Measurements from ENCODE around the gene ALDH1A1.

ALDH1A1 gene

DNA sequence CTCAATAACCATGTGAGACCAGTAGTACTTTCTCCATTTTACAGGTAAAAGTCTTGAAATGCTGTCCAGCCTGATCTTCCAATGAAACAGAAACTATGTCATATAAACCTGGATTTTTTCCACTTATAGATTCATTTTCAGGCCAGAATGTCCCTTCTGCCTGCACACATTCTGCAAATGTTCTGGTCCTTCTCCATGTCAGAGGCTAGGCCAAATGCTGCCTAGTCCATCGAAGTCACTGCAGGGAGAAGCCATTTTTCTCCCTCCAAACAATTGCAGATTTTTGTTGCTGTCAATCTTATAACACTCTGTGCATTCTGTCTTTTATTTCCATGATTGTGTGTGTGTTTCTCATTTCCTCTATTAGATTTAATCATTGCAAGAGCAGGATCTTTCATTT, 59.4 kb downstream of the ALDH1A1 start:
- Histone ChIP-seq H3K36me3 (ENCODE audit: control insufficient read depth, insufficient read depth, low read length) (no peaks in the 10 kb centered on the region), H3K4me1 (ENCODE audit: control insufficient read depth, insufficient read depth, low read length) (no peaks in the 10 kb centered on the region), H3K4me3 (ENCODE audit: low read depth, low read length) (no peak overlapping the region), H3K27me3 (ENCODE audit: control insufficient read depth, insufficient read depth, low read length) (no peaks in the 10 kb centered on the region), H3K27ac (ENCODE audit: low read depth, low read length) (no peak overlapping the region), H3K9ac (ENCODE audit: low read length) (no peak overlapping the region), H3K9me3 (ENCODE audit: control insufficient read depth, insufficient read depth, low read depth, low read length) (no peaks in the 10 kb centered on the region)

DNA sequence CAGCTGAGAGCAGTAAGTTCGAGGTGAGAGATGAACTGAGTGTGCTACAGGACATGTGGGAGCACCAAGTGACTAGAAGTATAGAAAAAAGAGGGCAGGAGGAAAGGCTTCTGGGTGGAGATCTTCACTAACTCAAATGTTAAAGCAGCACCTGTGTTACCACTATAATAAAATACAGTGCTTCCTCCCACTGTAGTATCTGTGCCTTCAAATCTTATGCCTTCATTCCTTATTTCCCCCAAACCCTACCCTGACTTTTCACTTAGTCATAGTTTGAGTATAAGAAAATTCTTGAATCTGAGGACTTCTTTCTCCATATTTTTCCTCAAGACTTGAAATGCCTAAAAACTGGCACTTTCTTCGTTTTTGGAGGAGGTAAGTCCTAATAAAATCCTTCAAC, 61.8 kb downstream of the ALDH1A1 start:
- Histone ChIP-seq H3K9me3 (ENCODE audit: control insufficient read depth, insufficient read depth, low read depth, low read length) (peaks cover 14% of the 10 kb centered on the region), H3K4me3 (ENCODE audit: low read depth, low read length) (no peak overlapping the region), H3K9ac (ENCODE audit: low read length) (no peak overlapping the region), H3K4me1 (ENCODE audit: control insufficient read depth, insufficient read depth, low read length) (no peaks in the 10 kb centered on the region), H3K27ac (ENCODE audit: low read depth, low read length) (no peak overlapping the region), H3K27me3 (ENCODE audit: control insufficient read depth, insufficient read depth, low read length) (no peaks in the 10 kb centered on the region), H3K36me3 (ENCODE audit: control insufficient read depth, insufficient read depth, low read length) (no peaks in the 10 kb centered on the region)

DNA sequence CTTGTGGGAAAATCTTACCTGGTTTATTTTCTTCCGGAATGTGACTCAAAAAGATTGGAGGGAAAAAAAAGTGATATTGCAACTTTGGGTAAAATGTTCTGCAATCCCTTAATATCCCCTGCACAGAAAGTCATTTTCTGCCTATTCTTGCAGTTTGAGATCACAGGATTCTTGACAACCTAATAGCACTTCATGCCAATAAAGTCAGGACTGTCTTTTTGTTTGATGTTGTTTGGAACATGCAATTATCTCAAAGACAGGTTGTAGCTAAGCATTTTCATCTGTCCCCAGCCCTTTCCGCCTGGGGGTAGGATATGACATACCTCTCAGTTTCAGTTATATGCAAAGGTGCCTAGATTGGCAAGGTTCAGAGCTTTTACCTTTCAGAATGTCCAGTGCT, 63.9 kb downstream of the ALDH1A1 start:
- Histone ChIP-seq H3K9me3 (ENCODE audit: control insufficient read depth, insufficient read depth, low read depth, low read length) (peaks cover 14% of the 10 kb centered on the region), H3K4me3 (ENCODE audit: low read depth, low read length) (no peak overlapping the region), H3K27ac (ENCODE audit: low read depth, low read length) (no peak overlapping the region), H3K36me3 (ENCODE audit: control insufficient read depth, insufficient read depth, low read length) (no peaks in the 10 kb centered on the region), H3K4me1 (ENCODE audit: control insufficient read depth, insufficient read depth, low read length) (no peaks in the 10 kb centered on the region), H3K9ac (ENCODE audit: low read length) (no peak overlapping the region), H3K27me3 (ENCODE audit: control insufficient read depth, insufficient read depth, low read length) (no peaks in the 10 kb centered on the region)

DNA sequence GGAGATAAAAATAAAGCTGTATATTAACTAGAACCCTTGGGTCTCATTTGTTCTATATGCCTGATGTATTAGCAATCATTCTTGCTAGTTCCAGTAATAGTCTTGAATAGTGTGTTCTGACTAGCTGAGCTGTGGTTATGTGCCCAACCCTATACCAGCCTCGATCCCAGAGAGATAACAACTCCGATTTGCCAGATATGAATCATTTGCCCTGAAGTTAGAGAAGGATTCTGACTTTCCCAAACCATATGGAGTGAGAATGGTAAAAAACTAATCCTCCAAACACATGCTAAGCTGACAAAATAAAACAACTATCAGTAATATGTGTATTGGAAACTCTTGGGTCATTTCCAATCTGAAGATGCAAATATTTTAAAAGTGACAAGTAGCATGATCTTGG, 64.8 kb downstream of the ALDH1A1 start:
- Histone ChIP-seq H3K4me1 (ENCODE audit: control insufficient read depth, insufficient read depth, low read length) (no peaks in the 10 kb centered on the region), H3K9ac (ENCODE audit: low read length) (no peak overlapping the region), H3K9me3 (ENCODE audit: control insufficient read depth, insufficient read depth, low read depth, low read length) (peaks cover 14% of the 10 kb centered on the region), H3K27ac (ENCODE audit: low read depth, low read length) (no peak overlapping the region), H3K36me3 (ENCODE audit: control insufficient read depth, insufficient read depth, low read length) (no peaks in the 10 kb centered on the region), H3K4me3 (ENCODE audit: low read depth, low read length) (no peak overlapping the region), H3K27me3 (ENCODE audit: control insufficient read depth, insufficient read depth, low read length) (no peaks in the 10 kb centered on the region)

DNA sequence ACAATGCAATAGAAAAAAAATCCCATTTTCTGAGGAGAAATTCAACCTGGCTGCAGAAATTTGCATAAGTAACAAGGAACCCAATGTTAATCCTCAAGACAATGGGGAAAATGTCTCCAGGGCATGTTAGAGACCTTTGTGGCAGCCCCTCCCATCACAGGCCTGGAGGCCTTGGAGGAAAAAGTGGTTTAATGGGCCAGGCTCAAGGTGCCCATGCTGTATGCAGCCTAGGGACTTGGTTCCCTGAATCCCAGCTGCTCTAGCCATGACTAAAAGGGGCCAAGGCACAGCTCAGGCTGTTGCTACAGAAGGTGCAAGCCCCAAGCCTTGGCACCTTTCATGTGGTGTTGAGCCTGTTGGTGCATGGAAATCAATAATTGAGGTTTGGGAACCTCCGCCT, 66.5 kb downstream of the ALDH1A1 start:
- Histone ChIP-seq H3K4me3 (ENCODE audit: low read depth, low read length) (no peak overlapping the region), H3K9me3 (ENCODE audit: control insufficient read depth, insufficient read depth, low read depth, low read length) (peaks cover 14% of the 10 kb centered on the region), H3K4me1 (ENCODE audit: control insufficient read depth, insufficient read depth, low read length) (no peaks in the 10 kb centered on the region), H3K36me3 (ENCODE audit: control insufficient read depth, insufficient read depth, low read length) (no peaks in the 10 kb centered on the region), H3K27ac (ENCODE audit: low read depth, low read length) (no peak overlapping the region), H3K27me3 (ENCODE audit: control insufficient read depth, insufficient read depth, low read length) (no peaks in the 10 kb centered on the region), H3K9ac (ENCODE audit: low read length) (no peak overlapping the region)

DNA sequence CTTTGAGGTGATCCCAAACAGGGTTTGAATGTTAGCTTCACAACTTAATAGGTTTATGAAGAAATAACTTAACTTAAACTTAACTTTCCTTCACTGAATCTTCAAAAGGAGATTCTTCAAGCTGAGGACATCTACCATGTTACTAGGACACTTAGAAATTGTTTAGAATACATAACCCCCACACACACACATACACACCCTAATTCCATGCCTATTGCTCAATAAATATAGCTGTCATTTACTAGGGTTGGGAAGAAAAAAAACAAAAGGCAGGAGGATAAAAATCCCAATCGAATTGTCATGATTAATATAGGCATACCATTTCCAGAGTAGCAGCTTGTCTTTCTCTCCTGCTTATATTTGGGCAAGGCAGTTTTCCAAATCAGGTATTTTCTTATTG, 68.3 kb downstream of the ALDH1A1 start:
- no peaks in the 10 kb centered on the region for H3K4me1 ChIP-seq (ENCODE audit: control insufficient read depth, insufficient read depth, low read length)
- H3K36me3 ChIP-seq (ENCODE audit: control insufficient read depth, insufficient read depth, low read length) = no peaks in the 10 kb centered on the region
- no peak overlapping the region for H3K9ac ChIP-seq (ENCODE audit: low read length)
- no peaks in the 10 kb centered on the region for H3K27me3 ChIP-seq (ENCODE audit: control insufficient read depth, insufficient read depth, low read length)
- H3K4me3 ChIP-seq (ENCODE audit: low read depth, low read length) = no peak overlapping the region
- H3K27ac ChIP-seq (ENCODE audit: low read depth, low read length) = no peak overlapping the region
- peaks cover 14% of the 10 kb centered on the region for H3K9me3 ChIP-seq (ENCODE audit: control insufficient read depth, insufficient read depth, low read depth, low read length)

DNA sequence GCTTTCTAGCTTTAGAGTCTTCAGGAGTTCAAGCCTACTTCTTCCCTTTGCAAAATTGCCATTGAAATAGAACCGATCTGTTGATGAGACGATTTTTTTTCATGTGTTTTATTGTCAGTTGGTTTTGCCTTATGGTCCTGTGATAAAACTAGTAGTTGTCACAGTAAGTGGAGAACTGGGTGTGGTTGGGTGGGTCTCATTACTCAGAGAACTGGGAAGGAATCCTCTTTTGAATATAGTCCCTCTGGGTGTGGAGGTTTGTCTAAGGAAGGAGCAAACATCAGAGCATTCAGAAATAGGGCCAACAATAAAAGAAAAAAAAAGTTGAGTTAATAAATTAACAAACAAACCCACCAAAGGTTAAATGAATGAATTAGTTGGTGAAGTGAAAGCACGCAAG, 69.0 kb downstream of the ALDH1A1 start:
- no peaks in the 10 kb centered on the region for H3K36me3 ChIP-seq (ENCODE audit: control insufficient read depth, insufficient read depth, low read length)

DNA sequence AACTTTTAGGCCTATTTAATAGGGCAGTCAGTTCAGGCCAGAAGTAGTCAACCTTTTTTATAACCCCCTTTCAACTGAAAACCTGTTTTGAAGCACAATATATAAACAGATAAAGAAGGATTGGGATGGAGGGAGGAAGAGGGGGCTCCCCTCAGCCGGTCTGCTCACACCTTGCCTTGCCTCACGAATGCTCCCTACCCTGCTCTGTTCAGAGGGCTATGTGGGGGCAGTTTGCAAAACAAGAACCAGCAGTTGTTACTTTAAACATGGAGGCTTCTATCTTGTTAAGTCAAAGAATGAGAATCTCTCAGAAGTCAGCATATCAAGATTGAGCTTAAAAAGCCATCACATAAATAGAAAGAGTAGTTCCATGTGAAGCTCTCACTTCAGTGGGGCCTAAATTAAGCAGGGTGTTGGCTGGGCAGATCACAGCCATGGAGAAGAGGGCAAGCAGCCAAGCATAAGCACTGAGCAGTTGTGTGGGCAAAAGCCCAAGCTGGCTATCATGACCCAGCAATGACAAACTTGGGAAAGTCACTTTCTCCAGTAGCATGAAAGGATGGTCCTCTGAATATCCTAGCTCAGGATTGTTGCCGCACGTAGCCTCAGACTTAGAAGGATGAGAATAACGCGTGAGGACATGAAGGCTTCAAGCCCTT, 70.6 kb downstream of the ALDH1A1 start:
- H3K4me3 ChIP-seq (ENCODE audit: low read depth, low read length) = no peak overlapping the region
- H3K4me1 ChIP-seq (ENCODE audit: control insufficient read depth, insufficient read depth, low read length) = no peaks in the 10 kb centered on the region
- H3K36me3 ChIP-seq (ENCODE audit: control insufficient read depth, insufficient read depth, low read length) = no peaks in the 10 kb centered on the region
- H3K9me3 ChIP-seq (ENCODE audit: control insufficient read depth, insufficient read depth, low read depth, low read length) = peaks cover 10% of the 10 kb centered on the region
- no peaks in the 10 kb centered on the region for H3K27me3 ChIP-seq (ENCODE audit: control insufficient read depth, insufficient read depth, low read length)
- H3K27ac ChIP-seq (ENCODE audit: low read depth, low read length) = no peak overlapping the region
- no peak overlapping the region for H3K9ac ChIP-seq (ENCODE audit: low read length)

More for the DNA sequence above, 69.0 kb downstream of the ALDH1A1 start:
- H3K9me3 ChIP-seq (ENCODE audit: control insufficient read depth, insufficient read depth, low read depth, low read length) = peaks cover 14% of the 10 kb centered on the region
- H3K4me1 ChIP-seq (ENCODE audit: control insufficient read depth, insufficient read depth, low read length) = no peaks in the 10 kb centered on the region
- no peak overlapping the region for H3K9ac ChIP-seq (ENCODE audit: low read length)
- H3K4me3 ChIP-seq (ENCODE audit: low read depth, low read length) = no peak overlapping the region
- no peaks in the 10 kb centered on the region for H3K27me3 ChIP-seq (ENCODE audit: control insufficient read depth, insufficient read depth, low read length)
- H3K27ac ChIP-seq (ENCODE audit: low read depth, low read length) = no peak overlapping the region

DNA sequence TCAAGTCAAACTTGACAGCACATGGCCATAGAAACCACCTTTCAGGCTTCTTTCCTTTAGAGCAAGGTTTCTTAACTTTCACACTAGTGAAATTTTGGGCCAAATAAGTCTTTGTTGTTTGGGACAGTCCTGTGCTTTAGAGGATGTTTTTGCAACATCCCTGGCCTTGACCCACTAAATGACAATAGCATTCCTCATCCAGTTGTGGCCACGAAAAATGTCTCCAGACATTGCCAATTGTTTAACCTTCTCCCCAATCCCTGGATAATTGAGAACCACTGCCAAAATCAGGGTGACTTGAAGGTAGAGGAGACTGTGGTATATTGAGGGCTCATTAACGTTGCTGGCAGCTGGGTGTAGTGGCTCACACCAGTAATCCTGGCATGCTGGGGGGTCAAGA, 72.0 kb downstream of the ALDH1A1 start:
- no peak overlapping the region for H3K9ac ChIP-seq (ENCODE audit: low read length)
- H3K27ac ChIP-seq (ENCODE audit: low read depth, low read length) = no peak overlapping the region
- no peaks in the 10 kb centered on the region for H3K27me3 ChIP-seq (ENCODE audit: control insufficient read depth, insufficient read depth, low read length)
- no peaks in the 10 kb centered on the region for H3K36me3 ChIP-seq (ENCODE audit: control insufficient read depth, insufficient read depth, low read length)
- H3K9me3 ChIP-seq (ENCODE audit: control insufficient read depth, insufficient read depth, low read depth, low read length) = no peaks in the 10 kb centered on the region
- H3K4me1 ChIP-seq (ENCODE audit: control insufficient read depth, insufficient read depth, low read length) = no peaks in the 10 kb centered on the region
- no peak overlapping the region for H3K4me3 ChIP-seq (ENCODE audit: low read depth, low read length)

DNA sequence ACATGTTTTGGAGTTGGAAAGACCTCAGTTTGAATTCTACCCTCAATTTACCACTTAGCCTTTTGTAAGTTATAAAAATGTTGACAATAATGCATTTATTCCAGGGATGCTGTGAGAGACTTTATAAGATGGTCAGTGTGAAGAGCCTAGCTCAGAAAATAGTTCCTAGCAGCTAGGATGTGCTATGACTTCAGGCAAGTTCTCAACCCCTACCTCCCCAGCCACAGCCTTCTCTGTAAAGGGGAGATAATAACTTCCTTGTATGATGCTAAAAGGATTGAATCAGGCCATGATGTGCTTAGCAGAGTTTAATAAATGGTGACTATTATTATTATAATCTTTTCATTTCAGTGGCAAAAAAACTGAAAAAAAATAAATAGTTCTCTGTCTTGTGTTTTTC, 77.6 kb downstream of the ALDH1A1 start:
- Histone ChIP-seq H3K4me1 (ENCODE audit: control insufficient read depth, insufficient read depth, low read length) (0 out of 2 replicates have a peak, but pooled peaks cover 3% of the 10 kb centered on the region), H3K9ac (ENCODE audit: low read length) (no peak overlapping the region), H3K36me3 (ENCODE audit: control insufficient read depth, insufficient read depth, low read length) (no peaks in the 10 kb centered on the region), H3K4me3 (ENCODE audit: low read depth, low read length) (no peak overlapping the region), H3K27ac (ENCODE audit: low read depth, low read length) (no peak overlapping the region), H3K27me3 (ENCODE audit: control insufficient read depth, insufficient read depth, low read length) (no peaks in the 10 kb centered on the region), H3K9me3 (ENCODE audit: control insufficient read depth, insufficient read depth, low read depth, low read length) (no peaks in the 10 kb centered on the region)

DNA sequence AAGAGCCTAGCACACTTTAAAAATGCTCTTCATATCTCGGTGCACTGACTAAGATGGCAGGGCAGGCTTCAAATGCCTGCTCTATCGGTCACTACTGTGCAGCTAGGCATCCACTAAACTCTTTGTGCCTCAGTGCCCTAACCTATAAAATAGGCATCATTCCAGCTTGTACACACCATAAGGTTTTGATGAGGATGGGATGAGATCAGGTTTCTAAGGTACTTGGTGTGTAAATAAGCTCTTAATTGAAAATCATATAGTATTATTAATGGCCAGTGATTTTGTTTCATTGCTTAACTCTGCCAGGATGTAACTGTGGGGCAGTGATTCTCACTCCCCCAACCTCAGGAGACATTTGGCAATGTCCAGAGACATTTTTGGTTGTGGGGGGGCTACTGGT, 78.5 kb downstream of the ALDH1A1 start:
- Histone ChIP-seq H3K9ac (ENCODE audit: low read length) (no peak overlapping the region), H3K36me3 (ENCODE audit: control insufficient read depth, insufficient read depth, low read length) (no peaks in the 10 kb centered on the region), H3K27me3 (ENCODE audit: control insufficient read depth, insufficient read depth, low read length) (no peaks in the 10 kb centered on the region), H3K27ac (ENCODE audit: low read depth, low read length) (no peak overlapping the region), H3K4me1 (ENCODE audit: control insufficient read depth, insufficient read depth, low read length) (0 out of 2 replicates have a peak, but pooled peaks cover 3% of the 10 kb centered on the region), H3K4me3 (ENCODE audit: low read depth, low read length) (no peak overlapping the region), H3K9me3 (ENCODE audit: control insufficient read depth, insufficient read depth, low read depth, low read length) (no peaks in the 10 kb centered on the region)

DNA sequence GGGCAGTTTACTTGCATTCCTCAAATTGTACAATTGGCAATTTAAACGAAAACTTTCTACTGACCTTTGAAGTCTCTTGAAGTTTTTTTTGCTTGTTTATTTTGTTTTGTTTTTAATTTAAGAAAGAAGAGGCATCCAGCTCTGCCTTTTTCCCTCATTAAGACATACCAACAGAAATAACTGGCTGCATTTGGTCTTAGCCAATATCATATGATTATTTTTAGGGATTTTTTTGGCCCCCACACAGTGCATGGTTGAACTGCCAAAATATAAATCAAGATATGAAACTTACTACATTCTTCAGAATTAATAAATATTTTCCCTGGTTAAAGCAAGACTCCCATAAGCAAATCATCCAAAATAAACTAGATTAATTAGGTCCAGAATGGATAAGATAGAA, 79.4 kb downstream of the ALDH1A1 start:
- H3K27ac ChIP-seq (ENCODE audit: low read depth, low read length) = no peak overlapping the region
- no peaks in the 10 kb centered on the region for H3K27me3 ChIP-seq (ENCODE audit: control insufficient read depth, insufficient read depth, low read length)
- no peak overlapping the region for H3K9ac ChIP-seq (ENCODE audit: low read length)
- H3K4me3 ChIP-seq (ENCODE audit: low read depth, low read length) = no peak overlapping the region
- no peaks in the 10 kb centered on the region for H3K9me3 ChIP-seq (ENCODE audit: control insufficient read depth, insufficient read depth, low read depth, low read length)
- H3K4me1 ChIP-seq (ENCODE audit: control insufficient read depth, insufficient read depth, low read length) = 0 out of 2 replicates have a peak, but pooled peaks cover 3% of the 10 kb centered on the region
- H3K36me3 ChIP-seq (ENCODE audit: control insufficient read depth, insufficient read depth, low read length) = no peaks in the 10 kb centered on the region
